NCI-H1417 (cell line): ENCODE data around the gene TBCD.

Source experiments
- DNase-seq, 3 experiments: peaks; one replicate each; lab custom pipeline; 2025; lab: John Stamatoyannopoulos, UW

TBCD gene

GRCh38 chr17:82937411-82938371, 185.8 kb downstream of the TBCD start:
- DNase-seq, result no peak

DNA sequence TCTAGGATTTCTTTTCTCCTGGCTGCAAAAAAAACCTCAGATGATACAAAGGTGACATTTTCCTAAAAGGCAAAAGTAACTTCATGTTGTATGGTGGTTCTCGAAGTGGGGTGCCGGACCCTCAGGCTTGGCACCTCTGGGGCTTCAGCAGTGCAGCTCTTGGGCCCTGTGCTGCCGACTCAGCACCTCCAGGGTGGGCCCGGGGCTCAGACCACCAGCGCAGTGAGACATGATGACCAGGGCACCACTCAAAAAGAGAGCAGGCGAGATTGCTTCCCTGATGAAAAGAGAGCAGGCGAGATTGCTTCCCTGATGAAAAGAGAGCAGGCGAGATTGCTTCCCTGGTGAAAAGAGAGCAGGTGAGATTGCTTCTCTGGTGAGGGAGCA, 186.6 kb downstream of the TBCD start:
- DNase-seq, result no peak

DNA sequence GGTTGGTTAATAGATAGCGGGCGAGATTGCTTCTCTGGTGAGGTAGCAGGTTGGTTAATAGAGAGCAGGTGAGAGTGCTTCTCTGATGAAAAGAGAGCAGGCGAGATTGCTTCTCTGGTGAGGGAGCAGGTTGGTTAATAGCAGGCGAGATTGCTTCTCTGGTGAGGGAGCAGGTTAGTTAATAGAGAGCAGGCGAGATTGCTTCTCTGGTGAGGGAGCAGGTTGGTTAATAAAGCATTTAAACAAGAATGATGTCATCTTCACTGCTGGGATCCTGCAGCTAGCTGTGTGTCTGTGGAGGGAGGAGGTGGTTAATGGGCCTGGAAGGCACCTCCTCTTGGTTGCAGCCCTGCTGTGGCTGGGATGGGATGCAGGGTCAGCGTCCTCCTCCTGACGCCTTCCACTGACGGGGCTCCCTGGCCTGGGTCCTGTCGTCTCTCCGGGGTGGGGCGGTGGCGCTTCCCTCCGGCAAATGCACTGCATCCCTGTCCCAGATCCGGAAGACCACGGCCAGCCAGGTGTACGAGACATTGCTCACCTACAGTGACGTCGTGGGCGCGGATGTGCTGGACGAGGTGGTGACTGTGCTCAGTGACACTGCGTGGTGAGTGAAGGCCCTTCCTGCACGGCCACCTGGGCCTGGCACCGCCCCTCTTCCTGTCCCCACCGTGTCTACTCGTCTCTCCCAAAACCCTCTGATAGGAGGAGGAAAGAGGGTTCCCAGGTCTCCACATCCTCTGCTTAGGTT, 187.2 kb downstream of the TBCD start:
- peak in 1 of 3 experiments; percentile 46 for DNase-seq

DNA sequence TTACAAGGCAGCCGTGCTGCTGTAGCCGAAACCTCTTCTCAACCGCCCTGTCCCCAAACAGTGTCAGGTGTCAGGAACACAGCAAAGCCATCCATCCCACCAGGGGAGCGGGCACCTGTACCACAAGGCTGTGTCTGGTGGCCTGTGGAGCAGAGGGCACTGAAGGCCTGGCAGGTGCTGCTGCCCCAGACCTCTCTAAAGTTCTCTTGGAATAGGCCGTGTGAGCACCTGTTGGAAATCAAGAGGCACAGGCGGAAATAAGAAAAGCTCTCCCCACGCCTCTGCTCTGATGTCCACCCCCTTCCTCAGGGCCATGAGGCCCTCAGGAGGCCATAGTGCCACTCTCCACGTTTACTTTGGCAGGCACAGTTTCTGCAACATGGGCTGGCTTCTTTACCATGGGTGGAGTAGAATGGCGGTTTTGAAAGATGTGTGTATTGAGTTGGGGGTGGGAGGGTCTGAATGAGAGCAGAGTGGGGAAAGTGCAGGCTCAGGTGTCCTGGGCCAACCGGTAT, 187.8 kb downstream of the TBCD start:
- DNase-seq, result no peak

DNA sequence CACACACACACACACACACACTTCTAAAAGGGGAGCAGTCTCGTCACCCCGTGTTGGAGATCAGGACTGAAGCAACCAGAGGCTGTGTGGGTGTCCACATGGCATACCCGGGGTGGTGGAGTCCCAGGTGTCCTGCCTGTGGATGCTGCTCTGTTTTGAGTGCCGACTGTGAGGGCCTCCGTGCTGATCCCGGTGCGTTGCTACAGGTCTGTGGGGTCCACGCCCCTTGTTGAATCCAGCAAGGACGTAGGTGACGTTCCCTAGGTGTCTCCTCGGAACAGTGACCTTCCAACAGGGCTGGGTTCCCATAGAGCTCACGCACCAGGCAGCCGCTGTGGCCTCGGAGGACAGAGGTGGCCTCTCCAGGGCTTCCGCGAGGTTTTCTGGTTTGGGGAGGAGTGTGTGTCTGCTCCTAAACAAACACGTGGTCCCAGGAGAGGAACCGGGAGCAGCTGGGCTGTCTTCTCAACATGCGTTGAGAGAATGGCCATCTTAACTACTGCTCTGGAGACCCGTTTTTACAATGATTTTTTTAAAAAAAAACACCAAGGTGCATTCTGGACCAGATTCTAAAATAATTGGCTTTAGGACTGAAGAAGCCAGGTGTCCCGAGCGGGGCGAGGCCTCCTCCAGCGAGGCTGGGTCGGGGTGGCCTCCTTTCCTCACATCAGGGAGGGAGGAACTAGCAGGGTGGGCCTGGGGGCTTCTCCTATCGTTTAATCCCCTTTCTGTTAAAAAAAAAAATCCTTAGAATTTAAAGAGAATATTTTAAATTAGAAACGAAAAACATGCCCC, 188.6 kb downstream of the TBCD start:
- DNase-seq, result no peak

DNA sequence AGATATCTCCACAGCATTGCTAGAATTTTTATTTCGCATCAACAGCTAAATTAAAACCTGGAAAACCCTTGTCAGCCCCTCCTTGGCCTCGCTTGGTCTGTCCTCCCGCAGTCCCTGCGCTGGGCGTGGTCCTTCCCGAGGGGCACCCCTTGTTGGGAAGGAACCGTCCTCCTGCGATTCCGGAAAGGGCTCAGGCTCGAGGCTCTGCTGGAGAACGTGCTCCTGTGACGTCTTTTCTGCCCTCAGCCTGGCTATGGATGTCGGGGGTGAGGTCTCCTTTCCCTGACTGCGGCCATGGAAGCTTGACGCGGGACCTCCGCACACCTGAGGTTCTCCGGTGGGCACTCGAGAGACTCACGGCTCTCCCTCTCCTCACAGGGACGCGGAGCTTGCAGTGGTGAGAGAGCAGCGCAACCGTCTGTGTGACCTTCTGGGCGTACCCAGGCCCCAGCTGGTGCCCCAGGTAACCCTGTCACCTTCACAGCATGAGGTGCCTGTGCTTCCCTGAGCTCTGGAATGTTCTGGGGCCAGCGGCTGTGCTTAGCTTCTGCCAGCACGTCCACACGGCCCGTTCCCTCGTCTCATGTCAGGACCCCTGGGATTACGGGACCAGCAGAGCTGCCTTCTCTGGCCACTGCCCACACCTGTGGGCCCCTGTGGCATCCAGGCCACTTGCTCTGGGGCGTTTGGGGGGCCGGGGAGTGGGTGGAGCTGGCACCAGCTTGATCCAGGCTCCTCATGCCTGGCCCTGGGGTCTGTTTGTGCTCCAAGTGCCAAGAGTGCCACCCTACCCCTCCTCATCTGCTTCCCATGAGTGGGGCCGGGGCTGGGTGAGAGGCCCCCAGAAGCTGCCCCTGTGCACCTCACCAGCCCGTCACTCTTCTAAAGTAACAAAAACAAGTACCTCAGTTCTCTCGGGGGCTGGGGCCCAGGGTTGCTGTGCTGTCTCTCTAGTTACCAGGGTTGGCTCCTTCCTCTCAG, 189.4 kb downstream of the TBCD start:
- DNase-seq, result no peak

GRCh38 chr17:82942166-82943130, 190.6 kb downstream of the TBCD start:
- DNase-seq, result no peak

GRCh38 chr17:82943339-82943738, 191.5 kb downstream of the TBCD start:
- no peak for DNase-seq

DNA sequence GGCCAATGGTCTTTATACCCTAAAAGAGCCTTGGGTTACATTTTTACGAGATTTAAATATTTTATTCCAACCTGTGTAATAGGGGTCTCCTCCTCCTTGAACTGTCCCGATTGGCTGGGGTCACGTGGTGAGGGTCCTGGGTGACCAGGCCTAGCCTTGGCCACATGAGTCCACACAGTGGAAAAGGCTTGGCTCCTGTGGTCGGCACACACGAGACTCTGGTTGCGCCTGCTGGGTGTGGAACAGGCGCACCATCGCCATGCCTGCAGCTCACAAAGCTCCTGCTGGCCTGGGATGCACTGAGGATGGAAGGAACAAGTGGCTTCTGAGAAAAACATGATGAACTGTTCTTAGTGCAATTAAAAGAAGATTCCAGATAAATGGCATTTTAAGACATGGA, 191.9 kb downstream of the TBCD start:
- DNase-seq, result no peak

DNA sequence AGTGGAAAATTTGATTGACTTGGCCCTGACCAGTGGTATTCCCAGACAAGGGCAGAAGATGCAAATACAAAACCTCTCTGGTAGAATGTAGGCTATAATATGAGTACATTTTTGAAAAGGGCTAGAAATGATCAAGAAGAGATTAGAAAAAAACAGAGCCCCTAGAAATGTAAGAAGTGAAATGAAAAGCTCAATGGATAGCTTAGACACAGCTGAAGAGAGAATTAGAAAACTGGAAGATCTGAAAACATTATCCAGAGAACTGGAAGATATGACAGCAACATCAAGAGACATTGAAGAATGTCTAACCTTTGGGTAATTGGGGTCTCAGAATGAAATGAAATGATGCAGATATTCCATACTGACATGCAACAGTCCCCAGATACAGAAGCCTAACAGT, 193.1 kb downstream of the TBCD start:
- no peak for DNase-seq

GRCh38 chr17:82946081-82946480, 194.2 kb downstream of the TBCD start:
- DNase-seq, result no peak

DNA sequence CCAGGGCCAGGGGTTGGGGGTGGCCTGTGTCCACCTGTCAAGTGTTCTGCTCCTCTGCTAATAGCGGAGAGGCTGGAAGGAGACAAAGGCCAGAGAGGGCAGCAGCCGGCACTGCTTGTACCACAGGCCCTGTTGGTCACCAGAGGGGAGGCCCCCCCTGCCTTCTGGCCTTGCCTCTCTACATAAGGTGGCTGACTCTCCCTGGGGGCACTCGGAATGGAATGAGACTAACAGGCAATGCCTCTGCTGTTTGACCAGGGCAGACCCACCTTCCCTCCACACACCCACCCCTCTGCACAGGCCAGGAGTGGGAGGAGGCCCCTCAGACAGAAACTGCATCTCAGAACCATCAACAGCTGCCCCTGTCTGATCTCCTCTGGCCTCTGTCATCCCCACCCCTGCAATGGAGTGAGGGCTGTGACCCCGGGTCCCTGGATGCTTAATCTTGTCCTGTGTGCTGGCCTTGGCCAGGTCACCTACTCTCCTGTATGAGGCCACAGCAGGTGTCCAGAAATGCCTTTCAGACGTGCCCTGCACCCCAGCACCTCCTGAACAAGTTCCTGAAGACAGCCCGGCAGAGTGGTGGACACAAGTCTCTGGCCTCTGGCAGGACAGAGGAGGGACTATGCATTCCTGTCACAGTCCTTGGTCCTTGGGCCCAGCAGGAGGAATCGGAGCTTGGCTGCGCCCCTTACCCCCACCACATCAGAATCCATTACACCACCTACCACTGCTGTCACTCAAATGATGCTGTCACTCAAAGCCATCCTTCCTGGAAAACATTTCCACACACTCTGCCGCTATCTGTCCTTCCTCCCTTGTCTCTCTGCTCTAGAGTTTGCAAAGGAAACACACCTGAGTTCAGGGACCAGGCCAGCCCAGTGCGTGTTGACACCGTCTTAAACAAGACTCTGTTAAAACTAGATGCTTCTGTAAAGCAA, 195.5 kb downstream of the TBCD start:
- DNase-seq, result no peak

DNA sequence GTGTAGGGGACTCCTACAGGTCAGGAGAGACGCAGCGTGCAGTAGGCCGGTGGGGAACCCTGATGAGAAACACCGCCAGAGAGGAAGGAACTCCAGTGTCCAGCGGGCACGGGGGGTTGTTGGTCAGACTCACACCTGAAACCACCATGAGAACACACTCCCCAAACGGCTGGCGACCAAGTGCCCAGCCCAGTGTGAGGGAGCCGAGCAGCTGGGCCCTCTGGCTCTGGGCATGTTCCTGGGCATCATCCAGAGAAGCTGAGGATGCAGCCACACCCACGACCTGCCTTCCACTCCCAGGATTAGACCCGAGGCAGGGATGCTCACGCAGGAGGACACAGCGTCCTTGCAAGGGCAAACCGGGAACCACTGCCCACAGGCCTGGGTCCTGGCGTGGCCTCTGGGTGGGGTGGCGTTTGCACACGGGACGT, 196.2 kb downstream of the TBCD start:
- DNase-seq, result no peak

DNA sequence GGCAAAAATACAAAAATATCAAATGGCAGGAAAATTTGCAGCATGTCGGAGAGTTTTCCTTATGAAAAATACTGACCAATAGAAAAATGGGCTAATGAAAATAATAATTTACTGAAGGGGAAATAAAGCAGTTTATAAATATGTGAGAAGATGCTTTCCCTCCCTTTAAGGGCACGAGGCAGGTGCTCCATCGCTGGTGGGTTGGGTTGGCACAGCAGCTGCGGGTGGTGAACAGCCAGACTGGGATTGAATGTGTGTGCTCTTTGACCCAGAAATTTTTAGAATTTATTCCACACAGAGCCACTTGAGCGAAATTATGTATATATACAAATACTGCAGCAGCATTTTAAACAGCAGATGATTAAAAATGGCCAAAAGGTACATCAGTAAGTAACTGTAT, 197.1 kb downstream of the TBCD start:
- DNase-seq, result no peak

GRCh38 chr17:82949361-82949760, 197.5 kb downstream of the TBCD start:
- DNase-seq, result no peak

DNA sequence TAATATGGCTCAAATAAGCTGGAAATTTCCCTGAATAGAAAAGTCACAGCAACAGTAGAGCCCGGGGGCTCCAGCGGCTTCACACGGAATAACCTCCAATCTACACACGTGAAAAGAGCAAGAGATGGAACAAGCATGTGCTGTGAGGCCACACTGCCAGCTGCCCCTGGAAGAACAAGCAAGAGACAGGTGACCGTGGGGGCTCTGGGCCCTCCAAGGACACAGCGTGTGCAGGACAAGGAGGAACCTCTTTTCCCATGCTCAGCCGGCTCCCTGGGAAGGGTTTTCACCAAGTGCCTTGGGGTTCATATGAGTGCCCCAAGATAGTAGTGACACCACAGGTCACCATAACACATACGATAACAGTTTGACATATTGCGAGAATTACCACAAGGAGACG, 198.1 kb downstream of the TBCD start:
- no peak for DNase-seq

- DNase-seq, result no peak
Measured at GRCh38 chr17:82950525-82951102, 198.7 kb downstream of the TBCD start.

DNA sequence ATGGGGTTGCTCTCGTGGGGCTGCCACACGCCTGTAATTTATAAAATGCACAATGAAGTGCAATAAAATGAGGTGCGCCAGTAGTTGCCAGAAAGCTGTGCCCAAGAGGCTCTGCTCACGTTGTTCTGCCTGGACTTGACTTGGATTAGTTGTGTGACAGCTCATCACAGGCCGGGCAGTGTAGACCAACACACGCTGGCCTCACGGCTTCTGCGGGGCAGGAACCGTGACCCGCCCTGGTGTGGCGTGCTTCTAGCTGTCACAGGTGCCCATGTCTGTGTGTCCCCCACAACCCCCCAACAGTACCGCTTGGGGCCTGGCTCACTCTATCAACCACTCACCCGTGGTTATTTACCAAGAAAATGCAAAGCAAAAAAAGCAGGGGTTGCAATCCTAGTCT, 200.2 kb downstream of the TBCD start:
- no peak for DNase-seq
